Measurements from ENCODE around the gene NLRC5. TPM values are rescaled to one million over a fixed set of nuclear protein-coding genes. Genes with fewer than 3 reads are reported as not detected.
A peak's percentile ranks its signal among the peaks of the same experiment; 100 is the strongest.

Gene NLRC5
- total RNA-seq, 1 donor = 52.1 TPM

GRCh38 chr16:57026778-57027062, 37.4 kb downstream of the NLRC5 start:
- Histone ChIP-seq H3K27ac (ENCODE audit: low read depth, low read length) (no peak overlapping the region), H3K9me3 (ENCODE audit: low read depth, low read length) (no peaks in the 10 kb centered on the region), H2AFZ (ENCODE audit: low read length) (no peak overlapping the region), H4K20me1 (ENCODE audit: insufficient read depth, low read length) (peaks cover 6% of the 10 kb centered on the region), H3K27me3 (ENCODE audit: insufficient read depth, low read length) (no peaks in the 10 kb centered on the region), H3K79me2 (ENCODE audit: insufficient read depth, low read length) (no peaks in the 10 kb centered on the region), H3K36me3 (ENCODE audit: insufficient read depth, low read length) (peaks cover 15% of the 10 kb centered on the region), H3K4me2 (ENCODE audit: insufficient read depth, low read length) (no peak overlapping the region), H3K4me3 (ENCODE audit: insufficient read depth, low read length) (no peak overlapping the region), H3K4me1 (ENCODE audit: insufficient read depth, low read length) (peaks cover 7% of the 10 kb centered on the region)
- no peak for TF ChIP-seq CTCF (IDR thresholded peaks at IDR 0.05; ENCODE audit: extremely low read depth, low read depth, low read length)
- peak; percentile 31 for DNase-seq (ENCODE audit: insufficient read length, low spot score, missing footprints)

GRCh38 chr16:57027067-57027466, 37.7 kb downstream of the NLRC5 start:
- H3K4me3 ChIP-seq (ENCODE audit: insufficient read depth, low read length) = no peak overlapping the region
- DNase-seq (ENCODE audit: insufficient read length, low spot score, missing footprints) = no peak
- H4K20me1 ChIP-seq (ENCODE audit: insufficient read depth, low read length) = peaks cover 6% of the 10 kb centered on the region
- H3K27ac ChIP-seq (ENCODE audit: low read depth, low read length) = no peak overlapping the region
- no peak for TF ChIP-seq CTCF (IDR thresholded peaks at IDR 0.05; ENCODE audit: extremely low read depth, low read depth, low read length)
- H3K36me3 ChIP-seq (ENCODE audit: insufficient read depth, low read length) = peaks cover 12% of the 10 kb centered on the region
- H3K79me2 ChIP-seq (ENCODE audit: insufficient read depth, low read length) = no peaks in the 10 kb centered on the region
- no peaks in the 10 kb centered on the region for H3K9me3 ChIP-seq (ENCODE audit: low read depth, low read length)
- H2AFZ ChIP-seq (ENCODE audit: low read length) = no peak overlapping the region
- peaks cover 7% of the 10 kb centered on the region for H3K4me1 ChIP-seq (ENCODE audit: insufficient read depth, low read length)
- H3K27me3 ChIP-seq (ENCODE audit: insufficient read depth, low read length) = no peaks in the 10 kb centered on the region
- H3K4me2 ChIP-seq (ENCODE audit: insufficient read depth, low read length) = no peak overlapping the region

GRCh38 chr16:57028086-57028485, 38.7 kb downstream of the NLRC5 start:
- Histone ChIP-seq H3K27ac (ENCODE audit: low read depth, low read length) (no peak overlapping the region), H3K4me2 (ENCODE audit: insufficient read depth, low read length) (no peak overlapping the region), H3K4me3 (ENCODE audit: insufficient read depth, low read length) (no peak overlapping the region), H4K20me1 (ENCODE audit: insufficient read depth, low read length) (peaks cover 6% of the 10 kb centered on the region), H3K27me3 (ENCODE audit: insufficient read depth, low read length) (no peaks in the 10 kb centered on the region), H3K36me3 (ENCODE audit: insufficient read depth, low read length) (peaks cover 3% of the 10 kb centered on the region), H3K79me2 (ENCODE audit: insufficient read depth, low read length) (no peaks in the 10 kb centered on the region), H2AFZ (ENCODE audit: low read length) (no peak overlapping the region), H3K4me1 (ENCODE audit: insufficient read depth, low read length) (peaks cover 7% of the 10 kb centered on the region), H3K9me3 (ENCODE audit: low read depth, low read length) (no peaks in the 10 kb centered on the region)
- TF ChIP-seq CTCF (IDR thresholded peaks at IDR 0.05; ENCODE audit: extremely low read depth, low read depth, low read length) = no peak
- DNase-seq (ENCODE audit: insufficient read length, low spot score, missing footprints) = no peak

GRCh38 chr16:57029161-57030160, 40.1 kb downstream of the NLRC5 start:
- DNase-seq (ENCODE audit: insufficient read length, low spot score, missing footprints) = peak; percentile 85
- H2AFZ ChIP-seq (ENCODE audit: low read length) = no peak overlapping the region
- H3K27ac ChIP-seq (ENCODE audit: low read depth, low read length) = no peak overlapping the region
- peaks cover 7% of the 10 kb centered on the region for H3K4me1 ChIP-seq (ENCODE audit: insufficient read depth, low read length)
- no peaks in the 10 kb centered on the region for H3K27me3 ChIP-seq (ENCODE audit: insufficient read depth, low read length)
- no peaks in the 10 kb centered on the region for H3K9me3 ChIP-seq (ENCODE audit: low read depth, low read length)
- no peak for TF ChIP-seq CTCF (IDR thresholded peaks at IDR 0.05; ENCODE audit: extremely low read depth, low read depth, low read length)
- no peak overlapping the region for H3K4me2 ChIP-seq (ENCODE audit: insufficient read depth, low read length)
- no peaks in the 10 kb centered on the region for H3K79me2 ChIP-seq (ENCODE audit: insufficient read depth, low read length)
- H3K4me3 ChIP-seq (ENCODE audit: insufficient read depth, low read length) = no peak overlapping the region
- peaks cover 6% of the 10 kb centered on the region for H4K20me1 ChIP-seq (ENCODE audit: insufficient read depth, low read length)
- H3K36me3 ChIP-seq (ENCODE audit: insufficient read depth, low read length) = peaks cover 6% of the 10 kb centered on the region

All from osteoblast (primary cell).